ENCODE results near the gene POTEJ. TPM values are rescaled to one million over a fixed set of nuclear protein-coding genes. Genes with fewer than 3 reads are reported as not detected.
"Not testable (repeated sequence)": the region's sequence is repeated elsewhere in the genome, so short reads cannot be mapped to it uniquely, and the experiment has no call there.

Gene POTEJ
- total and polyA plus RNA-seq, 10 of the 15 experiments (the other 5 are each of a cell fraction or from before 2014, with no cell fraction given), result not detected

DNA sequence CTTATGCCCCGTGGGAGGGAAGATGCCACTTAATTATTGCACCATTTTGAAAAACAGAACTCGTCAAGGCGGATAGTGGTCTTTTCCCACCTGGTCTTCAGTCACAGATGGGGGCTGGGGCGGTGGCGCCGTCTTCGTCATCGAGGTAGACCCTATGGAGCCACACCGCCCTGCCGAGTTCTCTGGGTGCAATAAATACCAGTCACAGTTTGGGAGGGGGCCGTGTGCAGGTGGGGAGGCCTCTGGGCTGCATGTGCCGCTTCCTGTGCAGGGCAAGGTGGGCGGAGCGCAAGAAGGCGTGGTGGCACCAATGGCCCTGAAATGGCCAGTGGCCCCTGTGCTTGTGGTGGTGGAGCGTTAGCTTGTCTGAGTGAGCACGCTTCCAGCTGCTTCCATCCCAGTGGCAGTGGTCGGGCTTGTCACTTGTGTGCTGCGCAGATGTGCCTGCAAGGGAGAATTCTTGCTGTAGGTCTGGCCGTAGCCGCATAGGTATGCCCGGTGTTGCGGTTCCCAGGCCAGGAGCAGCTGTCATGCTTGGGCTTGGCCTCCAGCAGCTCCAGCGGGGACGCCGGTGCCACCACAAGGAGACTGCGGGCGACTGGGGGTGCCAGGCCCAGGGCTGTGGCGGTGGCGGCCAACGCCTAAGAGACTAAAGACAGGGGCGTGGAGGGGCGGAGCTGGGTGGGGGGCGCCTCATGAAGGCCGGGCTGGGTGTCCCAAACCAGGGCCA, 81.0 kb downstream of the POTEJ start:
- H3K36me3 ChIP-seq (ENCODE audit: control insufficient read depth in 2 of 2, insufficient read depth in 2 of 2, low read length in 1 of 2); H3K4me2 ChIP-seq (ENCODE audit: control insufficient read depth, insufficient read depth); POLR2A ChIA-PET; RAD21 ChIA-PET (ENCODE audit: unreplicated experiment); SMC1A ChIA-PET (ENCODE audit: uncharacterized antibody, unreplicated experiment); DNase-seq (ENCODE audit: low read depth, low spot score); H3K4me3 ChIP-seq; H3K27ac ChIP-seq (ENCODE audit: control insufficient read depth, insufficient read depth); H2AFZ ChIP-seq (ENCODE audit: control insufficient read depth, low read depth, low read length); FAIRE-seq; H3K9me3 ChIP-seq (replicated peaks; ENCODE audit: control insufficient read depth, insufficient read depth, low read length); intact Hi-C loops (cut with micrococcal nuclease; ENCODE audit: unreplicated experiment); BruUV-seq (replicated peaks); CTCF ChIA-PET; H4K20me1 ChIP-seq (ENCODE audit: control insufficient read depth, insufficient read depth); H3K27me3 ChIP-seq (replicated peaks in 1 of 2; ENCODE audit: control insufficient read depth in 2 of 2, insufficient read depth in 2 of 2, low read length in 1 of 2); in situ Hi-C loops (cut with MboI); ATAC-seq; H3K79me2 ChIP-seq (ENCODE audit: control insufficient read depth, insufficient read depth, low read length); H3K4me1 ChIP-seq (ENCODE audit: control insufficient read depth, insufficient read depth, low read length); H3K9ac ChIP-seq (ENCODE audit: control insufficient read depth, insufficient read depth, low read length): not testable (repeated sequence)
- WGBS (ENCODE audit: insufficient coverage, insufficient replicate concordance, low lambda C conversion rate, missing lambda C conversion rate), result 72% methylated on average over 24 of the region's 35 CpGs

DNA sequence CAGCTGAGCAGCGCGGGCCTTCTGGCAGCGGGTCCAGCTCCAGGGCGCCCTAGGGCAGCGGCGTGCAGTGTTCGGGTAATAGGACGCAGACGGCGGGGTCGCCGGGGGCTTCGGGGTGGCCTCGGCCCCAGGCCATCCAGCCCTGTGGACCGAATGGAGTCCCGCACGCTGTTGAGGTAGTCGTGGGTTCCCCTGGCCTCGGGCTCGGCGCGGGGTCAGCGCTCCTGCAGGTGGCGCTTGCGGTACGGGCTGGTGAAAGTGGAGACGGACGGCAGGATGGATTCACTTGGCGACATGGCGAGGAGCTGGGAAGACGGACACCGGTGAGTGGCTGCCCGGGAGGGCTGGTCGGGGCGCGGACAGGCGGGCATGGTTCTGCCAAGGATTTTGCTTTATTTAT, 82.2 kb downstream of the POTEJ start:
- H3K9ac ChIP-seq (ENCODE audit: control insufficient read depth, insufficient read depth, low read length); H2AFZ ChIP-seq (ENCODE audit: control insufficient read depth, low read depth, low read length); BruUV-seq (replicated peaks); H3K27ac ChIP-seq (ENCODE audit: control insufficient read depth, insufficient read depth); H3K27me3 ChIP-seq (replicated peaks in 1 of 2; ENCODE audit: control insufficient read depth in 2 of 2, insufficient read depth in 2 of 2, low read length in 1 of 2); in situ Hi-C loops (cut with MboI); DNase-seq (ENCODE audit: low read depth, low spot score); H3K4me1 ChIP-seq (ENCODE audit: control insufficient read depth, insufficient read depth, low read length); H3K79me2 ChIP-seq (ENCODE audit: control insufficient read depth, insufficient read depth, low read length); H3K36me3 ChIP-seq (ENCODE audit: control insufficient read depth in 2 of 2, insufficient read depth in 2 of 2, low read length in 1 of 2); SMC1A ChIA-PET (ENCODE audit: uncharacterized antibody, unreplicated experiment); H3K9me3 ChIP-seq (replicated peaks; ENCODE audit: control insufficient read depth, insufficient read depth, low read length); POLR2A ChIA-PET; FAIRE-seq; H3K4me2 ChIP-seq (ENCODE audit: control insufficient read depth, insufficient read depth); H3K4me3 ChIP-seq; RAD21 ChIA-PET (ENCODE audit: unreplicated experiment); CTCF ChIA-PET; intact Hi-C loops (cut with micrococcal nuclease; ENCODE audit: unreplicated experiment); H4K20me1 ChIP-seq (ENCODE audit: control insufficient read depth, insufficient read depth): not testable (repeated sequence)
- 0 out of 2 replicates have a peak, but pooled peaks have one; percentile 9 for TF ChIP-seq RAD21 (IDR thresholded peaks at IDR 0.05; ENCODE audit: insufficient read depth, low read depth, low read length)
- TF ChIP-seq, protein P1, sequence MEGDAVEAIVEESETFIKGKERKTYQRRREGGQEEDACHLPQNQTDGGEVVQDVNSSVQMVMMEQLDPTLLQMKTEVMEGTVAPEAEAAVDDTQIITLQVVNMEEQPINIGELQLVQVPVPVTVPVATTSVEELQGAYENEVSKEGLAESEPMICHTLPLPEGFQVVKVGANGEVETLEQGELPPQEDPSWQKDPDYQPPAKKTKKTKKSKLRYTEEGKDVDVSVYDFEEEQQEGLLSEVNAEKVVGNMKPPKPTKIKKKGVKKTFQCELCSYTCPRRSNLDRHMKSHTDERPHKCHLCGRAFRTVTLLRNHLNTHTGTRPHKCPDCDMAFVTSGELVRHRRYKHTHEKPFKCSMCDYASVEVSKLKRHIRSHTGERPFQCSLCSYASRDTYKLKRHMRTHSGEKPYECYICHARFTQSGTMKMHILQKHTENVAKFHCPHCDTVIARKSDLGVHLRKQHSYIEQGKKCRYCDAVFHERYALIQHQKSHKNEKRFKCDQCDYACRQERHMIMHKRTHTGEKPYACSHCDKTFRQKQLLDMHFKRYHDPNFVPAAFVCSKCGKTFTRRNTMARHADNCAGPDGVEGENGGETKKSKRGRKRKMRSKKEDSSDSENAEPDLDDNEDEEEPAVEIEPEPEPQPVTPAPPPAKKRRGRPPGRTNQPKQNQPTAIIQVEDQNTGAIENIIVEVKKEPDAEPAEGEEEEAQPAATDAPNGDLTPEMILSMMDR (IDR thresholded peaks at IDR 0.05 in 2 of 3, conservative IDR thresholded peaks at IDR 0.05 in 1 of 3; ENCODE audit: control insufficient read depth in 2 of 3, extremely low read depth in 1 of 3, insufficient read depth in 1 of 3, low read depth in 3 of 3, low read length in 3 of 3), result peak in 2 of 3 experiments; percentile 6 to 25; a peak in 1 of 6 replicates
- 13% methylated on average over 28 of the region's 37 CpGs for WGBS (ENCODE audit: insufficient coverage, insufficient replicate concordance, low lambda C conversion rate, missing lambda C conversion rate)
- ATAC-seq, result peak; percentile 57

DNA sequence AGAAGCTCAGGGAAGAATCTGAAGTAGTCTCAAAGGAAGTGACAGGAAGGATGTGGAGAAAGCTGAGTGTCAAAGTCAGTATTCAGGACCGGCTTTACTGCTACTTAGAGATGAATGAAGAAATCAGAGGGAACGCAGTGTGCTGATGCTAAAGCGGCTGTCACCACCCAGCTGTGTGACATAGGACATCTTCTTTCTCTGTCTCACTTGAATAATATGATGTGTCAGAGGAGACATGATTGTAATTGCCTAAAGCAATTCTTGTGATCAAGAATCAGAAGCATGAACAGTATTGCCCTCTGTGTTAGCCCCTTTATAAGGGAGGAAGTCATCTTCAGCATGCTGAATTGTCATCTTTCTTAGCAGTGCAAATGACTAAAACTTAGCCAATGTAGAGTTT, 92.0 kb downstream of the POTEJ start:
- H4K20me1 ChIP-seq (ENCODE audit: control insufficient read depth, insufficient read depth); SMC1A ChIA-PET (ENCODE audit: uncharacterized antibody, unreplicated experiment); FAIRE-seq; H3K4me2 ChIP-seq (ENCODE audit: control insufficient read depth, insufficient read depth); H3K4me1 ChIP-seq (ENCODE audit: control insufficient read depth, insufficient read depth, low read length); in situ Hi-C loops (cut with MboI); H3K36me3 ChIP-seq (ENCODE audit: control insufficient read depth in 2 of 2, insufficient read depth in 2 of 2, low read length in 1 of 2); ATAC-seq; intact Hi-C loops (cut with micrococcal nuclease; ENCODE audit: unreplicated experiment); CTCF ChIA-PET; BruUV-seq (replicated peaks); H3K9me3 ChIP-seq (replicated peaks; ENCODE audit: control insufficient read depth, insufficient read depth, low read length); H3K9ac ChIP-seq (ENCODE audit: control insufficient read depth, insufficient read depth, low read length); H3K79me2 ChIP-seq (ENCODE audit: control insufficient read depth, insufficient read depth, low read length); H3K4me3 ChIP-seq; H3K27ac ChIP-seq (ENCODE audit: control insufficient read depth, insufficient read depth); DNase-seq (ENCODE audit: low read depth, low spot score); RAD21 ChIA-PET (ENCODE audit: unreplicated experiment); H2AFZ ChIP-seq (ENCODE audit: control insufficient read depth, low read depth, low read length); POLR2A ChIA-PET; H3K27me3 ChIP-seq (replicated peaks in 1 of 2; ENCODE audit: control insufficient read depth in 2 of 2, insufficient read depth in 2 of 2, low read length in 1 of 2): not testable (repeated sequence)
- WGBS (ENCODE audit: insufficient coverage, insufficient replicate concordance, low lambda C conversion rate, missing lambda C conversion rate), result 25% methylated on average over 3 of the region's 3 CpGs

Measured in GM12878 (cell line).